ENCODE results near the gene IL17B. TPM values are rescaled to one million over a fixed set of nuclear protein-coding genes. Genes with fewer than 3 reads are reported as not detected.

Gene IL17B
- total and polyA plus RNA-seq, 2 donors (not counting 3 experiments of a cell fraction or from before 2014, with no cell fraction given) = not detected

- H3K27ac ChIP-seq (ENCODE audit: insufficient read depth, low read depth, low read length) = no peak overlapping the region
- H3K4me1 ChIP-seq (ENCODE audit: control insufficient read depth, extremely low read depth, insufficient read depth, low read length) = no peaks in the 10 kb centered on the region
- H3K9me1 ChIP-seq (replicated peaks; ENCODE audit: control insufficient read depth, extremely low read depth, insufficient read depth, low read length) = no peaks in the 10 kb centered on the region
- H3K36me3 ChIP-seq (ENCODE audit: control insufficient read depth in 2 of 2, extremely low read depth in 1 of 2, insufficient read depth in 2 of 2, low read length in 2 of 2) = no peaks in the 10 kb centered on the region
- no TSS peak for BruUV-seq (replicated peaks)
- H3K9me3 ChIP-seq (replicated peaks; ENCODE audit: control insufficient read depth, insufficient read depth, low read length) = no peaks in the 10 kb centered on the region
- no peak for DNase-seq (ENCODE audit: low read depth, low spot score)
- no peaks in the 10 kb centered on the region for H3K27me3 ChIP-seq (ENCODE audit: control insufficient read depth in 2 of 2, insufficient read depth in 2 of 2, low read length in 2 of 2)
- no peak for FAIRE-seq
- H3K79me2 ChIP-seq (ENCODE audit: control insufficient read depth, insufficient read depth, low read length) = no peaks in the 10 kb centered on the region
- H3K4me3 ChIP-seq (replicated peaks in 1 of 3; ENCODE audit: insufficient read depth in 1 of 3, low read depth in 1 of 3, low read length in 3 of 3) = no peak overlapping the region
- ChIA-PET POLR2A (interaction anchor here (1.5 kb wide), 1 partner anchor 189 kb away, joined by 3 read pairs; no protein-coding TSS in a partner anchor), CTCF (interaction anchor here (0.7 to 1.3 kb wide), 8 partner anchors 8 to 244 kb away, joined by 3 to 5 read pairs (median 4); no protein-coding TSS in a partner anchor)
- H4K20me1 ChIP-seq (replicated peaks; ENCODE audit: control insufficient read depth, extremely low read depth, insufficient read depth, low read length) = no peaks in the 10 kb centered on the region
- intact Hi-C loops (cut with micrococcal nuclease) (no loop called here), dilution Hi-C loops (cut with MboI; ENCODE audit: extremely low pct_ligation_motif_present, low sequenced_read_pairs) (no loop called here)
- no peak overlapping the region for H3K9ac ChIP-seq (replicated peaks; ENCODE audit: extremely low read depth, insufficient read depth, low read length)
- TF ChIP-seq JUN (IDR thresholded peaks at IDR 0.05; ENCODE audit: borderline replicate concordance, insufficient read depth, insufficient read length, low read depth) = no peak
- TF ChIP-seq GATA2 (IDR thresholded peaks at IDR 0.05; ENCODE audit: insufficient read depth, insufficient read length, low read depth, low read length) = no peak
- TF ChIP-seq, protein P1, sequence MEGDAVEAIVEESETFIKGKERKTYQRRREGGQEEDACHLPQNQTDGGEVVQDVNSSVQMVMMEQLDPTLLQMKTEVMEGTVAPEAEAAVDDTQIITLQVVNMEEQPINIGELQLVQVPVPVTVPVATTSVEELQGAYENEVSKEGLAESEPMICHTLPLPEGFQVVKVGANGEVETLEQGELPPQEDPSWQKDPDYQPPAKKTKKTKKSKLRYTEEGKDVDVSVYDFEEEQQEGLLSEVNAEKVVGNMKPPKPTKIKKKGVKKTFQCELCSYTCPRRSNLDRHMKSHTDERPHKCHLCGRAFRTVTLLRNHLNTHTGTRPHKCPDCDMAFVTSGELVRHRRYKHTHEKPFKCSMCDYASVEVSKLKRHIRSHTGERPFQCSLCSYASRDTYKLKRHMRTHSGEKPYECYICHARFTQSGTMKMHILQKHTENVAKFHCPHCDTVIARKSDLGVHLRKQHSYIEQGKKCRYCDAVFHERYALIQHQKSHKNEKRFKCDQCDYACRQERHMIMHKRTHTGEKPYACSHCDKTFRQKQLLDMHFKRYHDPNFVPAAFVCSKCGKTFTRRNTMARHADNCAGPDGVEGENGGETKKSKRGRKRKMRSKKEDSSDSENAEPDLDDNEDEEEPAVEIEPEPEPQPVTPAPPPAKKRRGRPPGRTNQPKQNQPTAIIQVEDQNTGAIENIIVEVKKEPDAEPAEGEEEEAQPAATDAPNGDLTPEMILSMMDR (IDR thresholded peaks at IDR 0.05; ENCODE audit: extremely low read depth in 1 of 2, insufficient read depth in 1 of 2, low read depth in 1 of 2, low read length in 2 of 2) = no peak
- no peak for TF ChIP-seq FOS (IDR thresholded peaks at IDR 0.05; ENCODE audit: borderline replicate concordance, insufficient read depth, low read length)
- no peak for TF ChIP-seq POLR2A (IDR thresholded peaks at IDR 0.05; ENCODE audit: low read depth, low read length)
- no peak for TF ChIP-seq MYC (IDR thresholded peaks at IDR 0.05; ENCODE audit: low read depth, low read length)
- TF ChIP-seq POLR2AphosphoS5 (IDR thresholded peaks at IDR 0.05; ENCODE audit: insufficient read depth, low read depth, low read length) = no peak
- TF ChIP-seq, protein P2, sequence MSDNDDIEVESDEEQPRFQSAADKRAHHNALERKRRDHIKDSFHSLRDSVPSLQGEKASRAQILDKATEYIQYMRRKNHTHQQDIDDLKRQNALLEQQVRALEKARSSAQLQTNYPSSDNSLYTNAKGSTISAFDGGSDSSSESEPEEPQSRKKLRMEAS (IDR thresholded peaks at IDR 0.05; ENCODE audit: insufficient read depth, insufficient read length) = no peak
- no peak for TF ChIP-seq EZH2 (IDR thresholded peaks at IDR 0.05; ENCODE audit: borderline replicate concordance, low read depth, low read length, severe bottlenecking)
- no peak overlapping the region for H3K4me2 ChIP-seq (ENCODE audit: insufficient read depth, low read length)
- H2AFZ ChIP-seq (ENCODE audit: low read depth, low read length) = no peak overlapping the region
These were observed 3.7 kb downstream of the IL17B start for GRCh38 chr5:149375434-149375833.

Data from endothelial cell of umbilical vein (primary cell).